Measurements from ENCODE around the gene OSBPL3.

- TF ChIP-seq, protein P1, sequence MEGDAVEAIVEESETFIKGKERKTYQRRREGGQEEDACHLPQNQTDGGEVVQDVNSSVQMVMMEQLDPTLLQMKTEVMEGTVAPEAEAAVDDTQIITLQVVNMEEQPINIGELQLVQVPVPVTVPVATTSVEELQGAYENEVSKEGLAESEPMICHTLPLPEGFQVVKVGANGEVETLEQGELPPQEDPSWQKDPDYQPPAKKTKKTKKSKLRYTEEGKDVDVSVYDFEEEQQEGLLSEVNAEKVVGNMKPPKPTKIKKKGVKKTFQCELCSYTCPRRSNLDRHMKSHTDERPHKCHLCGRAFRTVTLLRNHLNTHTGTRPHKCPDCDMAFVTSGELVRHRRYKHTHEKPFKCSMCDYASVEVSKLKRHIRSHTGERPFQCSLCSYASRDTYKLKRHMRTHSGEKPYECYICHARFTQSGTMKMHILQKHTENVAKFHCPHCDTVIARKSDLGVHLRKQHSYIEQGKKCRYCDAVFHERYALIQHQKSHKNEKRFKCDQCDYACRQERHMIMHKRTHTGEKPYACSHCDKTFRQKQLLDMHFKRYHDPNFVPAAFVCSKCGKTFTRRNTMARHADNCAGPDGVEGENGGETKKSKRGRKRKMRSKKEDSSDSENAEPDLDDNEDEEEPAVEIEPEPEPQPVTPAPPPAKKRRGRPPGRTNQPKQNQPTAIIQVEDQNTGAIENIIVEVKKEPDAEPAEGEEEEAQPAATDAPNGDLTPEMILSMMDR (IDR thresholded peaks at IDR 0.05) = no peak
- no peak for TF ChIP-seq POLR2AphosphoS5 (IDR thresholded peaks at IDR 0.05; ENCODE audit: low read depth, low read length)
Measured at GRCh38 chr7:24885716-24886115, 94.3 kb downstream of the OSBPL3 start.

Data from Panc1 (cell line).